Stimulated activated CD4-positive, alpha-beta T cell treated with anti-CD3 and anti-CD28 coated beads, TNF-alpha, amount 100 ng/mL, for 48 hours (primary cell): Measurements from ENCODE around the gene AFDN.
"Not testable (repeated sequence)": the region's sequence is repeated elsewhere in the genome, so short reads cannot be mapped to it uniquely, and the experiment has no call there.

Experiments used
- DNase-seq, 3 donors: peaks; one replicate each; pipeline ENCODE4 v3.0.0-alpha.2; 2020; ENCODE audit warnings: low read depth in 3 of 3

AFDN gene

GRCh38 chr6:167949121-167949684, 122.5 kb downstream of the AFDN start:
- no peak for DNase-seq

- no peak for DNase-seq
Measured at GRCh38 chr6:167951781-167952511, 125.2 kb downstream of the AFDN start.

GRCh38 chr6:167952512-167952859, 125.8 kb downstream of the AFDN start:
- DNase-seq: no peak

GRCh38 chr6:167953551-167953950, 126.8 kb downstream of the AFDN start:
- no peak for DNase-seq

GRCh38 chr6:167954151-167954550, 127.4 kb downstream of the AFDN start:
- DNase-seq: no peak

GRCh38 chr6:167956491-167956890, 129.8 kb downstream of the AFDN start:
- DNase-seq: no peak

- no peak for DNase-seq
Measured at GRCh38 chr6:167956983-167957492, 130.3 kb downstream of the AFDN start.

GRCh38 chr6:167957626-167958025, 130.9 kb downstream of the AFDN start:
- no peak for DNase-seq

GRCh38 chr6:167960579-167960978, 133.9 kb downstream of the AFDN start:
- no peak for DNase-seq

- DNase-seq: no peak
Measured at GRCh38 chr6:167962711-167963110, 136.0 kb downstream of the AFDN start.

- no peak for DNase-seq
Measured at GRCh38 chr6:167963589-167964057, 136.9 kb downstream of the AFDN start.

GRCh38 chr6:167965592-167966539, 139.2 kb downstream of the AFDN start:
- DNase-seq: no peak

- DNase-seq: no peak
Measured at GRCh38 chr6:167966540-167966905, 139.8 kb downstream of the AFDN start.

- DNase-seq: peak in 2 of 3 donors; percentile 2 to 12
Measured at GRCh38 chr6:167968091-167968490, 141.4 kb downstream of the AFDN start.

- DNase-seq: no peak
Measured at GRCh38 chr6:167970230-167970629, 143.5 kb downstream of the AFDN start.

- no peak for DNase-seq
Measured at GRCh38 chr6:167972193-167972592, 145.5 kb downstream of the AFDN start.

- no peak for DNase-seq
Measured at GRCh38 chr6:167973148-167973885, 146.6 kb downstream of the AFDN start.

GRCh38 chr6:167974640-167975344, 148.1 kb downstream of the AFDN start:
- DNase-seq: no peak

- no peak for DNase-seq
Measured at GRCh38 chr6:167975458-167975857, 148.7 kb downstream of the AFDN start.

- not testable (repeated sequence) for DNase-seq
Measured at GRCh38 chr6:167976116-167976657, 149.5 kb downstream of the AFDN start.

GRCh38 chr6:167976708-167977107, 150.0 kb downstream of the AFDN start:
- DNase-seq: no peak
